Smooth muscle cell of the brain vasculature (primary cell): Measurements from ENCODE around the gene CYB561.

Source experiments
- DNase-seq: peaks from one replicate; pipeline ENCODE4 v3.0.0-alpha.2; 2012; ENCODE audit warnings: low read depth, low spot score

CYB561 gene

DNA sequence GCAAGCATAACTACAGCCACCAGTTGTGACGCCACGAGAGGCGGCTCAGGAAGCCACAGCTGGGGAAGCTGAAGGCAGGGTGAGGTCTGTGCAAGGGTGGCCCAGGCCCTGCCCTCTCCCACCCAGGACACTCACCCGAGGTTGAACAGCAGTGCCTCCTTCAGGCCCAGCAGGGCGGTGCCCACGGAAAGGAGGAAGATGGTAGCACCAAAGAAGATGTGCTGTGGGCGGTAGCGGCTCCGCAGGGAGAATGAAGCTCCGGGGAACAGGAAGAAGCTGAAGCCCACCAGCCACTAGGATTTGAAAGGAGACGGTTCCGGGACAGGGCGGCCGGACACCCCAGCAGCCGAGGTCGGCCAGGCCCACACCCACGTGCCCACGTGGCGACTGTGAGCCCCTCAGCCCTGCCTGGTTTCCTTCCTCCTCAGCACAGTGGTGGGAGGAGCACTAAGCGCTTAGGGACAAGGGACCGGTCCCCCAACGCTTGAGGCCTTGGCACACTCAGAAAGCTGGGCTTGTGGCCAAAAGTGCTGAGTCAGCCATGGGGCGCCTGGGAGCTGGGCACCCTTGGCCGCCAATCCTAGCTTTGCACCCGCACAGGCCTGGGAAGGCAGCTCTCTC, 11.0 kb downstream of the CYB561 start:
- DNase-seq, result no peak

DNA sequence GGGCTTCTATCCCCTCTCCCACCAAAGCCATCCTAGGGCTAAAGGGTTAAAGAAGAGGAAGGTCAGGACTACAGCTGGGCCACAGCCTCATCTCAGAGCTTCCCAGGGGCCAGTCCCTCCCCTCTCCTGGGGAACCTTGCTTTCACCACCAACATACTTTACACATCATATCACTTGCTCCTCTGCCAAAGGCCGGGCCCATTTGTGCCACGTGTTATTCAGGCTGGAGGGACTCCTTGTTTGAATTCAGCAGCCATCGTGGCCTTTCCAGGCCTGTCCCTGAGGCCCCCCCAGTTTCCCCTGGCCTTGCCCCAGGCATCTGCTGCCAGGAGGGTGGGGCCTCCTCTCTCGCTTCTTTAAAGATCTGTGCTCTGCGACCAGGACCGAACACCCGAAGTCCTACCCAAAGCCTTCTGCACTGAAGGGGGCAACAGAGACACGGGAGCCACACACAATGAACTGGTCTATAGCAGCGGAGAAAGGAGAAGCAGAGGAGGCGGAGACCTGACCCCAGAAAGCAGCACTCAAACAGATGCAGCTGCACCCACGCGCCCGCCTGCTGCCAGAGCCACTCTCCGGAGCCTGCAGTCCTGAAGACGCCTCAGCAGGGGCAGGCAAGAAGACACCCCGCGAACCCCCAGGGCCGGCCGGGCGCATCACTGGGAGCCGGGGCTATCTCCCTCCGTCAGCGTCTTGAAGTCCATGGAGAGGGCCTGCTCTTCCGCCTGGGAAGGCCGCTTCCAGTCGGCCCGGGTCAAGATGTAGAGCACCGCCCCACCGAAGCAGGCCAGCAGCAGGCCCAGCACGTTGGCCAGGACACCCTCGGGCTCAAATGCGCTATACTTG, 12.1 kb downstream of the CYB561 start:
- DNase-seq, result peak; percentile 88

DNA sequence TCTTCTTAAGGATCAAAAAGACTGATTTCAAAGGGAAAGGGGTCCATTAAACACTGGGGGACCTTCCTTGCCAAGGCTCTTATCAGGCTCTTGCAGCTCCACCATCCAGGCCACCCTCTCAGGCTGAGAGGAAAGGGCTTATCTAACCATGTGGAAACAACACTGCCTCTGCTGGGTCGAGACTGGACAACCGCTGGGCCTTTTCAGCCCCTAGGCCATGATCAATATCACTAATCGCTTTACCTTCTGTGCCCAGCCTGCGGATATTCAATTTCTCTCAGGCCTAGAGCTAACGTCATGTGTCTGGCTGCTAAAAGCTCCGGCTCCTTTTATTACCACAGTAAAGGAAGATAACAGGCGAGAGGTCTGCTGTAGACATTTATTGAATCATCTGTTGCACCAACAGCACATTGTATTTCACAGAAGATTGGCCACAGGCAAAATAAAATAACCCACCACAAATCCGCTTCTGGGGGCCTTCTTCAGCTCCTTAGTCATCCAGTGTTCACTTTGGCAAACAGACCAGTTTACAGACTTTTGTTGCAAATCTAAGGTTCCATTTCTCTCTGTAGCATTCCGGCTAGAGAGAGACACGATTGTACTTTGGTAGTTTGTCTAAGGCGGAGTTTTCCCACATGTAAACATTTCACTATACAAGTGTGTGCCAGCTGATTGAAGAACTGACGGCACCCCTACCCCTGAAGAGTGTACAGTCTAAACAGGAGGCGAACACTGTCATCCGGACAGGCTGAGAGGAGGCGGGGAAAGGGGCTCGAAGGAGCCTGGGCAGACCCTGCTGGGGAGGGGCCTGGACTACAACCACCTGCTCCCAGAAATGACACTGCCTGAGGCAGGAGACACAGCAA, 13.9 kb downstream of the CYB561 start:
- no peak for DNase-seq

DNA sequence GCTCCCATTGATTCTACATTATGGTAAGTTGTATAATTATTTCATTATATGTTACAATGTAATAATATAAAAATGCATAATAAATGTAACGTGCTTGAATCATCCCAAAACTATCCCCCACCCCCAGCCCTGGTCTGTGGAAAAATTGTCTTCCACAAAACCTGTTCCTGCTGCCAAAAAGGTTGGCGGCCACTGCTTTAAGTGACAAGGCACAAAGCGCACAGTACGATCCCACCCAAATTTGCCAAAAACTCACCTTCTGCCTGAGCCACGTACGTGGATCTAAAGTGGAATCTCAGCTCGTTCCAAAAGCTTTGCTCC, 14.5 kb downstream of the CYB561 start:
- no peak for DNase-seq

DNA sequence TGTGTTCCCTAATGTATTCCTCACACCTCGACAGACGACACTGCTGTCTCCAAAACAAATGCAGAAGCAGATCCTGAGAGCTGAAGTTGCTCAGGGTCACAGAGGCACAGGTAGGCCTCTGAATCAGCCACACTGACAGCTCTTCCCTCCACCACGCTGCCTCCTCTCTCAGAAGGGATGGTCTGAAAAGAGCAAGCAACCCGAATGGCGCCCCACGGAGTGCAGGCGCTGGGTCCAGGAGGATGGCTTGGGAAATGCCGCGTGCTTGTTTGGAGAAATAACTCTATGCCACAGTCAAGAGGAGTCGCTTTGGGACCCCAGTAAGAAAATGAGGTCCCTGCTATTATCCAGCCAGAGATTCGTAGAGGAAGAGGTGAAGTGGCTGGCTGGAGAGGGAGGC, 15.9 kb downstream of the CYB561 start:
- DNase-seq, result no peak

DNA sequence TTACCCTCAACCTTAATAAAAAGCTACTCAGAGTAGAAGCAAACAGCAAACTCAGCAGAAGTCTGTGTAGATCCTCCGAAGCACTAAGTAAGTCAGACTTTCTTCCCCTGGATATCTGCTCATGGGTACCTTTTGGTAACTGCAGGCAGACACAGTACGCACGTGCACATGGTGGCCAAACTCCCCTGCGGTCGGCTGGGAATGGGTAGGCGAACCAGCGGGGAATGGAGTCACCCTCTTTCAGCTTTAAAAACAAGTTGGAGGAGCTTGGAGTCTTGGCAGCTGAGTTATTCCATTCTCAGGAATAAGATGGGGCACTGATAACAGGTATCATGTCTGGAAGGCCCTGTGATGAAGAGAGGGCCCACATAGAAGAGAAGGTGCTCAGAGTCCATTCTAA, 16.3 kb downstream of the CYB561 start:
- DNase-seq, result no peak

DNA sequence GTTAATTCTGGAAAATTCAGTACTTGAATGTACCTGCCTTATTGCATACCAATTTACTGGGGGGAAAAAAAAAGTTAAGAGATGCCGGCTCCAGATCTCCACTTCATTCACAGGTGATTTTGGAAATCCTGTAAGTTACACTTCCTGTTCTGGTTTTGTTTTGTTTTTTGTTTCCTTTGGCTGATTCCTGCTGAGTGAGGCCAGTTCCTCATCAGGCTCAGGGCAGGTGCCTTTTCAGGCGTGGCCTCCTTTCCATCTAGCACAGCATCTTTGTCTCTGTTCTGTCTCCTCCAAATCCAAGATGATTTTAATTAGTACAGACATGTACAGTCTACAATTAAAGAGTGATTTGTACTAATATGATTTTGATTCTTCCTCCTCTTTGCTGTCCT, 19.2 kb downstream of the CYB561 start:
- DNase-seq, result no peak

DNA sequence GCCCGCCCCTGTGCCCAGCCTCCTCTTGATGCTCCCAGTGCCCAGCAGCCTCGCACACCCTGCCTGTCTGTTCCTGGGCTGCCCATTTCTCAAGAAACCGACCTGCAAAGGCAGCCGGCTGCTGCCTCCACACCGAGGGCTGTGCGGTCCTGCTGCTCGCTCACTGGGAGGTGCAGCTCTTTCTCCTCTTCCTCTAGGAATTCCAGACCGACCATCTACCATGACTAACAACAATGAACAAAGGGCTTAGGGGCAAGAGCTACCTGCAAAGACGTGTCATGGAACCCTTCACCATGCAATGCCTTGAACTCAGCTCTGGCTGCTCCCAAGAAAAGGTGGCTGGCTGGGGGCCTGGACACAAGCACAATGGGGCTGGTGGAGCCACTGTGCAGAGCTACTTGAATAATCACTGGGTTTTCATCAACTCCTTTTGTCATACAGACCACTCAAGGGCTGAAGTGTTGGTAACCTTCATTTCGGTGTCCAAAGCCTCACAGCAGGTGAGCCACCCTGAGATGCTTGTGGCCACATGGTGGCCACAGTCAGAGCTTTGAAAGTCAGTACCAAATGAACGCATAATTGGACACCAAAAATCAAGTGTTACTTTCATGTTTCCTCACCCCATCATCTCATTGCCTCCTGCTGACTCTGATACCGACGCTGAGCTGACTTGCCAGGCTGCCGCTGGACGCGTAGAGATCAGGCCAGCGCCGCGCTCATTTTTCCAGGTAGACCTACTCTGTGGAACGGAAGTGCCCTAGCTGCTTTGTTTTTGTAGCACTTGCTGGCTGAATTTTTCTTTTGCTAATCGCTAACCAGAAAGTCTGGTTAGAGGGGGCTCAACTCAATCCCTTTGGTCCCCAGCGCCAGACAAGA, 19.8 kb downstream of the CYB561 start:
- no peak for DNase-seq

DNA sequence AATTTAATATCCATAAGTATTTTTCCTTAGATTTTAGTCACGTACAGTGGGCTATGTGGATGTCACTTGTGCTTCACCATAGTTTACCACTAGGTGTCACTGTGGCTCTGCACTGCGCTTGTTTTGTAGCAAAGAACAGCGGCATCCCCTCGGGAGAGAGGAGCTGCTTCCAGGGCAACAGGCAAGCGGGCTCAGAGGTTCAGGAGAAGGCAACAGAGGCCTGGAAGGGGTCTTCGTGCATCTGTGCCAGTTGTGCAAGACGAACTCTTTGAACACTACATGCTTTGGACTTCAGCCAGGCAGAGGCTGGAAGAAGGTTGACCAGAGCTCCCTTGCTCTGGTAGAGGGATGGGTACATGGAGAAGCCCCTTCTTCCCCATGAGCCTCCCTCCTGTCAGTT, 20.6 kb downstream of the CYB561 start:
- peak; percentile 81 for DNase-seq

DNA sequence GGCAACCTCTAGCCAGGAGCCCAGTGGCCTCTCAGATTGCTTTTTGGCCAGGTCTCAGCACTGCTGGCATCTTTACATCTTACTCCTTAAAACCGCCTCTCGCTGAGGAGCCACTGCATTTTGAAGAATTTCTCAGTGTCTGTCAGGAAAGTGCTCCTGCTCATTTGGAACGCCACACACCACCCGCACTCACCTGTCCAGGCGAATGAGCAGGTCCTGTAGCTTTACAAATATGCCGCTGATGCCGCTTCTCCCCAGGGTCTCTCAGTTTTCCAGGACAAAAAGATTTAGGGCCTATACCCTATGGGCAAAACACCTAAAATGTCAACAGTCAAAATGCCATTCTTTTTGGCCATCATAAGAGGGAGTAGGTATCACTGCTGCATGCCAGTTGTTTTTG, 22.1 kb downstream of the CYB561 start:
- DNase-seq, result no peak

DNA sequence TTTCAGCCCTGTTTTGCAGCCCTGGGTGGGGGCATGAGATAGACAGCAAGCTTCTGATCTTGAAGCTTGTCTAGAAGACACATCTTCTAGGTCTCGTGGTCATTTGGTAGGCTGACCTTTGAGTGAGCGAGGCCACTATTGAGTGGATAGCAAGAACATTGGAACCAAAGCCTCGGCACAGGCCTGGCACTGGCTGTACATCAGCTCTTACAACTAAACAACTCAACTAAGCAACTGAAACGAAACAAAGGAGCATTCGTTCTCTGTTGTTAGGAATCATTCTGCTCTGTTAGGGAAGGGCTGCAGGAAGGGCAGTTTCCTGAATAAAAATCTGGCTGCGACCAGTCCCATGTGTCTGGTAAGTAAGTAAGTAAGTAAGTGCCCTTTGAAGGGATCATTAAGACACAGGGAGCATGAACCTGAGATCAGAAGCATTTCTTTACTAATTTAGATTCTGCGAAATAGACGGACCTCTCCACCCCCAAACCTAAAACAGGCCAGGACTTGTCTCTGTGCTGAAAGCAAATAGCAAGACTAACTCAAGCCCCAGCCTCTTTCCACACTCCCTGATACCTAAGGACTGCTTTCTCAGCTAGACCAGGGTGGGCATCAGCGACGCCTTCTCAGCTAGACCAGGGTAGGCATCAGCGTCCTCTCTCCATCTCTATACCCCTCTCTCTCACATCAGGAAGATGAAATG, 22.7 kb downstream of the CYB561 start:
- DNase-seq, result no peak

DNA sequence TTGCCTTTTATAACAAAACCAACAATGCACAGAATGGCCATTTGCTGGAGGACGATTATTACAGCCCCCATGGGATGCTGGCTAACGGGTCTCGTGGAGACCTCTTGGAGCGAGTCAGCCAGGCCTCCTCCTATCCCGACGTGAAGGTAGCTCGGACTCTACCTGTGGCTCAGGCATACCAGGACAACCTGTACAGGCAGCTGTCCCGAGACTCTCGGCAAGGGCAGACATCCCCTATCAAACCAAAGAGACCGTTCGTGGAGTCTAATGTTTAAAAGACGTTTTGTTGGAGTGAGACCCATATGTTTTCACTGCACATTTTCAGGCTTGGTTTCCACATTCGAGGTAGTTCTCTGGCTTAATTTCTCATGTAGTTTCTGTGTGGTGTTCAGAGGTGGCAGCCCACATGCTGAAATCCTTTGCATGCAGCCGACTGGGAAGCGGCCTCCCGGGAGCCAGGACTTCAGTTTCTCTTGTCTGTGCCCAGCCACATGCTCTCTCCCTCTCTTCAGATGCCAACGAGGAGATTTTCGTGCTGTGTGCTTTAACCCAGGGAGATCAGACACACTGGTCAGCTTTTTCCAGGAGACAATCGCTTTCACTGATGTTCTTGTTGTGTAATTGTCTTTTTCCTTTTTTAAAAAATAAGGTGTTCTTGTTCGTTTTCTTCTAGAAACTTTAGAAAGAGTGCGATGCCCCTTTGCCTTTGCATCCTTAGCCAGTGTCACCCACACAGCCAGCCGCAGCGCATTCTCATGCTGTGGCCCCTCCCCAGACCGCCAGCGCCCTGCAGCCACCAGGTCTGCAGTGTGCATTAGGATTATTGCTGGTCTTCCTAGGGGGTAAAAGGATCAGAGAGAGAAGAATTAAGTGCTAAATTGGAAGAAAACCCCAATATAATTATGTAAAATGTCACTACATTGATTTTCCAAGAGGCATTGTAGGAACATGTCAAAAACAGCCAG, 24.1 kb downstream of the CYB561 start:
- DNase-seq, result no peak

DNA sequence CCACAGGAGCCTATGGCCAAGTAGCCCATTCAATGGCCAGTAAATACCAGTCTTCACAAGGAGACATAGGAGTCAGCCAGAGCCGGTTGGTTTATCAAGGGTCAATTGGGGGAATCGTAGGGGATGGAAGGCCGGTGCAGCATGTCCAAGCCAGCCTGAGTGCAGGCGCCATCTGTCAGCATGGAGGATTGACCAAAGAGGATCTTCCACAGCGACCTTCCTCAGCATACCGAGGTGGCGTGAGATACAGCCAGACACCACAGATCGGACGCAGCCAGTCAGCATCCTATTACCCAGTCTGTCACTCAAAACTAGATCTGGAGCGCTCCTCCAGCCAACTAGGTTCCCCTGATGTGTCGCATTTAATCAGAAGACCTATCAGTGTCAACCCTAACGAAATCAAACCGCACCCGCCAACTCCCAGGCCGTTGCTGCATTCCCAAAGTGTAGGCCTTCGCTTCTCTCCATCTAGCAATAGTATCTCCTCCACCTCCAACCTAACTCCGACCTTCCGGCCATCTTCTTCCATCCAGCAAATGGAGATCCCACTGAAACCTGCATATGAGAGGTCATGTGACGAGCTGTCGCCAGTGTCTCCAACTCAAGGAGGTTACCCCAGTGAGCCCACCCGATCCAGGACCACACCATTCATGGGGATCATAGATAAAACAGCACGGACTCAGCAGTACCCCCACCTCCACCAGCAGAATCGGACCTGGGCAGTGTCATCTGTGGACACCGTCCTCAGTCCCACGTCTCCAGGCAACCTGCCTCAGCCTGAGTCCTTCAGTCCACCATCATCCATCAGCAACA, 25.0 kb downstream of the CYB561 start:
- no peak for DNase-seq

DNA sequence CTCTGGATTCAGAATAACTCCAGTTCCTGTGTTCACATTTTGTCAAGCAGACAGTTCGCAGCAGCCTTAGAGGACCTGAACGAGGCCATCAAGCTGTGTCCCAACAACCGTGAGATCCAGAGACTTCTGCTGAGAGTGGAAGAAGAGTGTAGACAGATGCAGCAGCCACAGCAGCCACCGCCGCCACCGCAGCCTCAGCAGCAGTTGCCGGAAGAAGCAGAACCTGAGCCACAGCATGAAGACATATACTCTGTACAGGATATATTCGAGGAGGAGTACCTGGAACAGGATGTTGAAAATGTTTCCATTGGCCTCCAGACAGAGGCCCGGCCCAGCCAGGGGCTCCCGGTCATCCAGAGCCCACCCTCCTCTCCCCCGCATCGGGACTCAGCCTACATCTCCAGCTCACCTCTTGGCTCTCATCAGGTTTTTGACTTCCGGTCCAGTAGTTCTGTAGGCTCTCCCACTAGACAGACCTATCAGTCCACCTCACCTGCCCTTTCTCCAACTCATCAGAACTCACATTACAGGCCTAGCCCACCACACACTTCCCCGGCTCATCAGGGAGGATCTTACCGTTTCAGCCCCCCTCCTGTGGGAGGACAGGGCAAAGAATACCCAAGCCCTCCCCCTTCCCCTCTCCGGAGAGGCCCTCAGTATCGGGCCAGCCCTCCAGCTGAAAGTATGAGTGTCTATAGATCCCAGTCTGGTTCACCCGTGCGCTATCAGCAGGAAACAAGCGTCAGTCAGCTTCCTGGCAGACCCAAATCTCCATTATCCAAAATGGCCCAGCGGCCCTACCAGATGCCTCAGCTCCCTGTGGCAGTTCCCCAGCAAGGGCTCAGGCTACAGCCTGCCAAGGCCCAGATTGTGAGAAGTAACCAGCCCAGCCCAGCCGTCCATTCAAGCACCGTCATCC, 25.9 kb downstream of the CYB561 start:
- no peak for DNase-seq

DNA sequence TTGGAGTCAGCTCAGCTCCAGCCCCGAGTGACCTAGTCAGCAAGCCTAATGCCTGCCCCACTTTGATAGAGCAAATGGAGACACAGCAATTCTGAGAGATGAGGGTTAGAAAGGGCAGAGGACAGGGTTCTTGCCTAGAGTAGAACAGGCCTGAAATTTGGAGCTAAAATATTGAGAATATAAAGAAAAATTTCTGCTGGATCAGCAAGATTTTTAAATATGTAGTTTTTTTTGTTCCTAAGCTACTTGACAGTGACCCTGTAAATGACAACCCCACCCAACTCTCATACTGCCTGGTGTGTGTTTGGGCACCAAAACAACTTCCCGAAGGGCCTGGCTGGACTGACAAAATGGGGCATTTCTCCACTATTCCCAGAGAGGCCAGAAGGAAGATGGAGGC, 26.7 kb downstream of the CYB561 start:
- no peak for DNase-seq

DNA sequence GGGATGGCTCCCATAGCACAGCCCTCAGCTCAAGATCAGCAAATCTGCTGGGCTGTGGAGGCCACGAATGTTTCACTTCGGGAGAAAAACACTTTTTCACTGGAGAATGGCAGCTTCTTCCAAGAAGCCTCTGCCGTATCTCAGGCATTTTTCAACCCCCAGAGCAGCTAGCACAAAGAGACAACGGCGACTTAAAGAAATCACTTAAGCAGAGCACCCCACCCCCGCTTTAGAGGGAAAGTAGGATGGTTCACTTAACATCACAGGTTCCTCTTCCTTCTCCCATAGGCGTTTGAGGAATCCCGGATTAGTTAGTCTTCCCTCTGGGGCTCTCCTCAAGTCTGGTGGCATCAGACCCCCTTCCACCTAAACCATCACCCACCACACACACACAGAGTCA, 27.6 kb downstream of the CYB561 start:
- DNase-seq, result no peak

DNA sequence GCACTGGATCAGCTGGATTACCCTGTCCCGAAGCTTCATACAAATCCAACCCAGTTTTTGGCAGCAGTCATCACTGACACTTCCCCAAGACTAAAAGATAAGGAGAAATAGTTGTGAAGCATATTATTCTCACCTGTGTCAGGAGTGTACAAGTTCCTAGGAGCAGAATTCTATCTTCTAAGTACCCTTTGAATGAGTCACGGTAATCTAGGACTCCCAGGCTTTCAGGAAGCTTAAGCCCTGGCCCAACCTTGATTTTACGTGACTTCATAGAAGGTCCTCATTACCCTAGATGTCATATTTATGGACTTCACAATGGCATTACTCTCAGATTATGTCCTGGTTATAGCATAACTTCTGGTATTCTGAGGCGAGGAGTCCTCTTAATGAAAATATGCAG, 31.9 kb downstream of the CYB561 start:
- no peak for DNase-seq

DNA sequence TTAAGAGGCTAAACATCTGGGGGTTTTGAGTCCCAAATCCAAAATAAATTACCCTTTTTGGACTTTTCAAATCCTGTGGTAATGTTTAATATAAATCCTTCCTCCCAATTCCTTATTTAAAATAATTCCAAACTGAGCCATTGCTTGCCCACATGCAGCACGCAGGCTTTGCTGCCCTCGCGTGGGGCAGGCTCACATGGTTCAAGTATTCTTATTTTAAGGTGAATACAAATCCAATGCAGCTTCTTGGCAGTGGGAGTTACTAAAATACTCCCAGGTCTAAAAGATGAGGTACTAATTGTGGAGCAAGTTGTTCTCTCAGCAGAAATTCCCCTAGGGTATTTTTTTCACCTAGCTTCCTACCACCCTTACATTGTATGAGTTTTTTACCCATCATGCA, 33.0 kb downstream of the CYB561 start:
- no peak for DNase-seq
